Prostate gland (tissue), 2 donors: Measurements from ENCODE around the gene BTBD9. TPM values are rescaled to one million over a fixed set of nuclear protein-coding genes. Genes with fewer than 3 reads are reported as not detected.

ENCODE experiments used
- DNase-seq: peaks from one replicate; pipeline ENCODE4 v3.0.0-alpha.2; 2019; ENCODE audit warnings: low spot score
- H3K27ac ChIP-seq, 2 donors: fragments of 200-600 bp; sonication (generic); 2 replicates each; pipeline ENCODE4 v1.5.1; 2017 to 2019
- H3K27me3 ChIP-seq: fragments of 200-600 bp; sonication (generic); replicated peaks from 2 replicates; pipeline ENCODE4 v1.5.1; 2019; ENCODE audit not compliant: insufficient read depth
- H3K36me3 ChIP-seq, 2 donors: fragments of 200-600 bp; sonication (generic); 1 replicate in 1 of 2; 2 replicates in 1 of 2; pipeline versions ENCODE4 v1.5.1 to v1.8.1; 2017 to 2019
- H3K4me1 ChIP-seq: fragments of 200-600 bp; sonication (generic); replicated peaks from 2 replicates; pipeline ENCODE4 v1.5.1; 2019
- H3K4me3 ChIP-seq, 2 donors: fragments of 200-600 bp; sonication (generic); 2 replicates each; pipeline ENCODE4 v1.5.1; 2017 to 2019
- H3K9me3 ChIP-seq: fragments of 200-600 bp; sonication (generic); 2 replicates; pipeline ENCODE4 v1.5.1; 2017
- POLR2A ChIP-seq: fragments of 450-650 bp; IDR thresholded peaks from one replicate; pipeline ENCODE4 v1.6.1; 2016; ENCODE audit warnings: antibody characterized with exemption, mild to moderate bottlenecking
- POLR2AphosphoS5 ChIP-seq: sonication (generic); formaldehyde crosslinking; IDR thresholded peaks from one replicate; pipeline ENCODE4 v1.6.1; 2017; ENCODE audit warnings: antibody characterized with exemption
- WGBS: methylation state at CpG from one replicate; pipeline ENCODE4 v1.1.5; 2018; 5-methylcytosine and 5-hydroxymethylcytosine counted together
- intact Hi-C: fragments of 100-400 bp; cut with DNase I; formaldehyde crosslinking; loops from one replicate; pipeline ENCODE4 v1.14.2; 2022
- total RNA-seq, 2 donors: library from RNA; depleted of rRNA; stranded (reverse); fragments of >200 nt; gene quantifications; one replicate each; pipeline ENCODE4 v1.1.0, GENCODE V29; 2016
- TF ChIP-seq, protein P1 (sequence below), 4 experiments: fragments of 200-600 bp in 2 of 4; fragments of 450-650 bp in 2 of 4; sonication (generic) in 2 of 4; IDR thresholded peaks; 1 replicate in 3 of 4; 2 replicates in 1 of 4; pipeline ENCODE4 v1.5.1; 2016 to 2019; ENCODE audit warnings: antibody characterized with exemption in 4 of 4, mild to moderate bottlenecking in 2 of 4, moderate library complexity in 2 of 4

The BTBD9 gene
- total RNA-seq, 2 donors from 2014 or later = 11.2 to 17.4 TPM

DNA sequence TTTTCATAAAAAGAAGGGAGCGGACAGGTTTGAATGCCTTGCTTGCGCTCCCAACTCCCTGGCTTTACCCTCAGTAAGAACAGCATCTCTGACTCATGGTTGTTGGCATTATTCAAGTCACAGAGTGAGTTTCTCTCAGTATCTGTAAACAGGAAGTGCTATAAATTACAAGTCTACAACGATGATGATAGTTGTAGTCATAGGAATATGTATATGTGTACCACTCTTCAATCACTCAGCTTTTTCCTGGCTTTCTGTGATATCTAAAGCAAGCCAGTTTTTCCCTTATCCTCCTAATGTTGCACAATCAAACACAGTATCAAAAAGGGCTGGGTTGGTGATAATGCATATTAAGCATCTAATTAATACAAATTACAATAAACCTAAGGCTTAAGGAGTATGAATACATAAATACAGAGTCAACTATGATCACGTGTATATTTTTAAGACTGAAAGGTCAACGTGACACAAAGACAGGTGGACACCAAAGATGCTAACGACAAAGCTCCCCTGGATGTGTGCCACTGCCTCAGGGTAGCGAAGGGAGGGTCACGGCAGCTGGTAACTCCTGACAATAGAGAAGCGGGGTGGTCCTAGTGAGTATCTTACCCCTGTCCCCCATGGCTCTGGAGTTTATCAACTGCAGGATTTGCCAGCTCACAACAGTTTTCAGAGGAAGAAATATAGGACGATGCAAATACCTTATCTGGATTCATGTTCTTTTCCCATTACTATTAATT is 202.8 kb downstream of the BTBD9 start:
- no peaks in the 10 kb centered on the region for H3K4me1 ChIP-seq
- no peaks in the 10 kb centered on the region for H3K27me3 ChIP-seq
- H3K27ac ChIP-seq = no peak overlapping the region
- TF ChIP-seq POLR2A (no peak), POLR2AphosphoS5 (no peak)
- TF ChIP-seq, protein P1, sequence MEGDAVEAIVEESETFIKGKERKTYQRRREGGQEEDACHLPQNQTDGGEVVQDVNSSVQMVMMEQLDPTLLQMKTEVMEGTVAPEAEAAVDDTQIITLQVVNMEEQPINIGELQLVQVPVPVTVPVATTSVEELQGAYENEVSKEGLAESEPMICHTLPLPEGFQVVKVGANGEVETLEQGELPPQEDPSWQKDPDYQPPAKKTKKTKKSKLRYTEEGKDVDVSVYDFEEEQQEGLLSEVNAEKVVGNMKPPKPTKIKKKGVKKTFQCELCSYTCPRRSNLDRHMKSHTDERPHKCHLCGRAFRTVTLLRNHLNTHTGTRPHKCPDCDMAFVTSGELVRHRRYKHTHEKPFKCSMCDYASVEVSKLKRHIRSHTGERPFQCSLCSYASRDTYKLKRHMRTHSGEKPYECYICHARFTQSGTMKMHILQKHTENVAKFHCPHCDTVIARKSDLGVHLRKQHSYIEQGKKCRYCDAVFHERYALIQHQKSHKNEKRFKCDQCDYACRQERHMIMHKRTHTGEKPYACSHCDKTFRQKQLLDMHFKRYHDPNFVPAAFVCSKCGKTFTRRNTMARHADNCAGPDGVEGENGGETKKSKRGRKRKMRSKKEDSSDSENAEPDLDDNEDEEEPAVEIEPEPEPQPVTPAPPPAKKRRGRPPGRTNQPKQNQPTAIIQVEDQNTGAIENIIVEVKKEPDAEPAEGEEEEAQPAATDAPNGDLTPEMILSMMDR (IDR thresholded peaks at IDR 0.05) = no peak
- no peaks in the 10 kb centered on the region for H3K36me3 ChIP-seq
- no peak overlapping the region for H3K4me3 ChIP-seq
- no peak for DNase-seq
- H3K9me3 ChIP-seq = no peaks in the 10 kb centered on the region
- intact Hi-C loops = no loop called here
- WGBS = 76% methylated on average over 10 of the region's 10 CpGs

DNA sequence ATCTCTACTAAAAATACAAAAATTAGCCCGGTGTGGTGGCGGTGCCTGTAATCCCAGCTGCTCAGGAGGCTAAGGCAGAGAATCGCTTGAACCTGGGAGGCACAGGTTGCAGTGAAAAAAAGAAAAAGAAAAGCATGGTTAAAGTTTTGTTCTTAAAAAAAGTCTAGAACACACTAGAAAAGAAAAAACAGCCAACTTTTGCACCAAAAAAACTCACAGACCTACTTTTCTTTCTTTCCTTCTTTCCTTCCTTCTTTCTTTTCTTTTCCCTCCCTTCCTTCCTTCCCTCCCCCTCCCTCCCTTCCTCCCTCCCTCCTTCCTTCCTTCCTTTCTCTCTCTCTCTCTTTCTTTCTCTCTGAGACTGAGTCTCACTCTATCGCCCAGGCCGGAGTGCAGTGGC is 204.4 kb downstream of the BTBD9 start:
- no peak overlapping the region for H3K27ac ChIP-seq
- H3K9me3 ChIP-seq = no peaks in the 10 kb centered on the region
- no peaks in the 10 kb centered on the region for H3K4me1 ChIP-seq
- 100% methylated on average over 5 of the region's 5 CpGs for WGBS
- H3K36me3 ChIP-seq = no peaks in the 10 kb centered on the region
- DNase-seq = no peak
- intact Hi-C loops = no loop called here
- no peaks in the 10 kb centered on the region for H3K27me3 ChIP-seq
- H3K4me3 ChIP-seq = no peak overlapping the region
- no peak for TF ChIP-seq POLR2A
- TF ChIP-seq, protein P1 (IDR thresholded peaks at IDR 0.05) = no peak
- no peak for TF ChIP-seq POLR2AphosphoS5

DNA sequence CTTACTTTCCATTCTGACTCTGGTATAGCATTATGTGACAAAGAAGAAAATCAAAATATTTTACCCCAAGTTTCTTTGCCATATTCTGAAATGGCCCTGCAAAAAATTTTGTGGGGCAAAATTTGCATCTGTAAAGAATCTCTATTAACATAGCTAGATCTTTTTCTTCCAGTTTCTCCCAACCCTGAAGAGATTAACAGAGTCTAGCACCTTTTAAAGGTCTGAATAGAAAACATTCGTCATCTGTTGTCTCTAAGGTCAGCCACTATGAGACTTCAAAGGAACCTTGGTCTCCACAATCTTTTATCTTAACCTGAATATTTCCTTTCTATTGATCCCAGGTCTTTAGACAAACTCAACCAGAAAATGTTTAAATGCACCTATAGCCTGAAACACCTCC is 205.7 kb downstream of the BTBD9 start:
- no peaks in the 10 kb centered on the region for H3K9me3 ChIP-seq
- no peak overlapping the region for H3K27ac ChIP-seq
- no peak overlapping the region for H3K4me3 ChIP-seq
- TF ChIP-seq POLR2A (no peak), POLR2AphosphoS5 (no peak)
- TF ChIP-seq, protein P1 (IDR thresholded peaks at IDR 0.05) = no peak
- no peaks in the 10 kb centered on the region for H3K36me3 ChIP-seq
- intact Hi-C loops = no loop called here
- 87% methylated on average over 1 of the region's 1 CpG for WGBS
- no peak for DNase-seq
- H3K4me1 ChIP-seq = no peaks in the 10 kb centered on the region
- no peaks in the 10 kb centered on the region for H3K27me3 ChIP-seq

DNA sequence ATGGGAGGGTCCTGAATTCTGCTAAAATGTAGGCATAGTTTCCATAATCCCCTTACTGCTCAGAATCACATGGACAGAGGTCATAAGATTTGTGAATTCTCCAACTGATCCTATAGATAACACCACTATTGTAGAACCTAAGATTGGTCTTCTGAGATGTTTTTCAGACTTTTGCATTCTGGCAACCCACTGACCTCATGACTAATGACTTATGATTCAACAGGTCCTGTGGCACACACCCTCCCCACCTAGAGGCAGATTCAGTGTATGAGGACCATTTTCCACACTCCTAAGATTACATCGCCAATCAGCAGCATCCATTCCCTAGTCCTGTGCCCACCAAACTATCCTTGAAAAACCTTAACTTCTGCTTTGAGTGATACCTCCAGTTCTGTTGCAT is 207.2 kb downstream of the BTBD9 start:
- intact Hi-C loops = no loop called here
- no peak overlapping the region for H3K4me3 ChIP-seq
- no peak for DNase-seq
- WGBS = 100% methylated on average over 1 of the region's 1 CpG
- no peaks in the 10 kb centered on the region for H3K27me3 ChIP-seq
- no peaks in the 10 kb centered on the region for H3K4me1 ChIP-seq
- no peaks in the 10 kb centered on the region for H3K9me3 ChIP-seq
- H3K27ac ChIP-seq = no peak overlapping the region
- no peak for TF ChIP-seq POLR2AphosphoS5
- TF ChIP-seq, protein P1 (IDR thresholded peaks at IDR 0.05) = no peak
- TF ChIP-seq POLR2A = no peak
- H3K36me3 ChIP-seq = no peaks in the 10 kb centered on the region

DNA sequence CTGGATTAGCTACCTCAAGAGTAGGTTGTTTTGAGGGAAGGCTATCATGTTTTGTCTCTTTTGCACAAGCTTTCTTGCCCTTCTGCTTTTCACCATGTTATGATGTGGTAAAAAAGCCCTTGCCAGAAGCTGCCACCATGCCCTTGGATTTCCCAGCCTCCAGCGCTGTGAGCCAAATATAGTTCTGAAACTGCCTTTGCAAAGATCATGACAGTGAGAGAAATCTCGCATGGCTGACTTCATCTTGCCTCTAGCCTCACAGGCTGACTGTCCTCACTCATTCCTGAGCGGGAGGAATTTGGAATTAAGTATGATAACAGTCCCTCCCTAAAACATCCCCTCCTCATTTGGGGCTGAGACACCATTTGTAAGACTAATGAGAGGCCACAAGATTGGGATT is 207.7 kb downstream of the BTBD9 start:
- Histone ChIP-seq H3K27ac (no peak overlapping the region), H3K9me3 (no peaks in the 10 kb centered on the region), H3K27me3 (no peaks in the 10 kb centered on the region), H3K36me3 (no peaks in the 10 kb centered on the region), H3K4me3 (no peak overlapping the region), H3K4me1 (no peaks in the 10 kb centered on the region)
- TF ChIP-seq POLR2A (no peak), POLR2AphosphoS5 (no peak)
- TF ChIP-seq, protein P1 (IDR thresholded peaks at IDR 0.05) = no peak
- WGBS = 97% methylated on average over 3 of the region's 3 CpGs
- no peak for DNase-seq
- intact Hi-C loops = no loop called here
